SH-SY5Y (cell line): ENCODE measurements around the gene ZFHX2.

ENCODE experiments used
- GATA2 ChIP-seq: IDR thresholded peaks from 2 replicates; pipeline ENCODE4 v1.6.1; 2011; ENCODE audit warnings: mild to moderate bottlenecking, low read depth, low read length
- GATA3 ChIP-seq: IDR thresholded peaks from 2 replicates; pipeline ENCODE4 v1.6.1; 2011; ENCODE audit warnings: low read depth, mild to moderate bottlenecking, low read length, moderate library complexity

DNA sequence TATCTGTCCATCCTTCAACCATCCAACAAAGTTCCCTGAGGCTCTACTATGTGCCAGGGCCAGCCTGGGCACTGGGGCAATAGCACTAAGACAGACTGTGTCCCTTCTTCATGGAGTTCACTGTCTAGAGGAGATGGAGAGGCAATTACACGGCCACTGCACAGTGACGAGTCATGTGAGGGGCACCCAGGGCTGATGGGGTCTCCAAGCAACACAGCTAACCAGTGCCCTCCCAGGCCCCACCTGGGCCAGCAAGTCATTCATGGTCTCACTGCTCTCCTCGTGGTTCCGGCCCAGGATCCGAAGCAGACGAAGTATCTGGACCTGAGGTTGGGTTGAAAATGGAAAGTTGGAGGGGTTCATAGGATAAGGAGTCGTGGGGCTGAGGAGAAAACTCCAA, 13.3 kb upstream of the ZFHX2 start:
- TF ChIP-seq GATA2 (no peak), GATA3 (no peak)
